Fibroblast of the aortic adventitia (primary cell): ENCODE data around the gene TEX29. TPM values are rescaled to one million over a fixed set of nuclear protein-coding genes. Genes with fewer than 3 reads are reported as not detected.

ENCODE experiments used
- DNase-seq: peaks from one replicate; pipeline ENCODE4 v3.0.0-alpha.2; 2010; ENCODE audit warnings: low read depth
- H3K4me3 ChIP-seq: 2 replicates; pipeline ENCODE4 v1.5.1; 2011; ENCODE audit warnings: low read depth, mild to moderate bottlenecking, control low read depth, low read length, moderate library complexity
- total RNA-seq: library from RNA; depleted of rRNA; stranded (reverse); fragments of >200 nt; gene quantifications from 2 replicates; pipeline ENCODE4 v1.2.3, GENCODE V29; 2012; ENCODE audit warnings: low replicate concordance
- TF ChIP-seq, protein P1 (sequence below): IDR thresholded peaks from 2 replicates; pipeline ENCODE4 v1.5.1; 2011; ENCODE audit warnings: mild to moderate bottlenecking, low read length, control low read depth, inconsistent platforms; ENCODE audit not compliant: insufficient read depth

Gene TEX29
- total RNA-seq, 1 donor, result not detected

DNA sequence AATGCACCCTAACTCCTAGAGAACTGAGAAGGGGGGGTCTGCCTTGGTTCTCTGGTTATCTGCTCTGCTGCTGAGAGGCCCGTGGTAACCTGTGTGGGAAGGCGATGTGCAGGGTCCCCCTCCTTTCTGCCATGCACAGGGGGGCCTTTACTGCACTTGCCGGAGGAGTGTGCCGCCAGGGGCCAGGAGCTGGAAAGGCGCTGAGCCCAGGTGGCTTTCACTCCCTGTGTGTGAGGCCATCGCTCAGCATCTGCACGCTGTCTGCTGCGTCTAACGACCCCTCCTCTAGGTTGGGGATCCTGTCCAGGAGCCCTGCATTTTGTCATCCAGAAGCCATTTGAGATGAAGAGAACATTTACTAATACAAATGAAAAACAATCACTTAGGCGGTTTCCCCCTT, 37.0 kb upstream of the TEX29 start:
- TF ChIP-seq, protein P1, sequence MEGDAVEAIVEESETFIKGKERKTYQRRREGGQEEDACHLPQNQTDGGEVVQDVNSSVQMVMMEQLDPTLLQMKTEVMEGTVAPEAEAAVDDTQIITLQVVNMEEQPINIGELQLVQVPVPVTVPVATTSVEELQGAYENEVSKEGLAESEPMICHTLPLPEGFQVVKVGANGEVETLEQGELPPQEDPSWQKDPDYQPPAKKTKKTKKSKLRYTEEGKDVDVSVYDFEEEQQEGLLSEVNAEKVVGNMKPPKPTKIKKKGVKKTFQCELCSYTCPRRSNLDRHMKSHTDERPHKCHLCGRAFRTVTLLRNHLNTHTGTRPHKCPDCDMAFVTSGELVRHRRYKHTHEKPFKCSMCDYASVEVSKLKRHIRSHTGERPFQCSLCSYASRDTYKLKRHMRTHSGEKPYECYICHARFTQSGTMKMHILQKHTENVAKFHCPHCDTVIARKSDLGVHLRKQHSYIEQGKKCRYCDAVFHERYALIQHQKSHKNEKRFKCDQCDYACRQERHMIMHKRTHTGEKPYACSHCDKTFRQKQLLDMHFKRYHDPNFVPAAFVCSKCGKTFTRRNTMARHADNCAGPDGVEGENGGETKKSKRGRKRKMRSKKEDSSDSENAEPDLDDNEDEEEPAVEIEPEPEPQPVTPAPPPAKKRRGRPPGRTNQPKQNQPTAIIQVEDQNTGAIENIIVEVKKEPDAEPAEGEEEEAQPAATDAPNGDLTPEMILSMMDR, result no peak
- no peak for DNase-seq
- H3K4me3 ChIP-seq, result no peak overlapping the region

DNA sequence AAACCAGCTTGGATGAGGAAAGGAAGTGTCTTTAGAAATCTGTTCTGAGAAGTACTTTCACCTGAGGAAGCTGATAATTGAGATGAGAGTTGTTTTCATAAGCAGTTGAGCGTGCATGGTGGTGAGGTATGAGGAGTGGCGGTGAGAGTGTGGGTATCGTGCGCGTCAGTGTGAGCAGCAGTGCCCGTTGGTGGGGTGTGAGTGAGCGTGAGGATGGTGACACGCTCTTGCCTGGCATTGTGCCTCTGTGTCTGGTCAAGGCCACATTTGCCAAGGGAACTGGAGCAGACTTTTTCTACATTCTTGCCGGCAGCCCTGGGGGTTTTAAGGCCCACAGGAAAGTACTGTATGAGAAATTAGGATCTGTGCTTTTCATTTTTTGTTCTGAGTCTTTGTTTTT, 36.5 kb upstream of the TEX29 start:
- no peak overlapping the region for H3K4me3 ChIP-seq
- TF ChIP-seq, protein P1, result no peak
- no peak for DNase-seq

DNA sequence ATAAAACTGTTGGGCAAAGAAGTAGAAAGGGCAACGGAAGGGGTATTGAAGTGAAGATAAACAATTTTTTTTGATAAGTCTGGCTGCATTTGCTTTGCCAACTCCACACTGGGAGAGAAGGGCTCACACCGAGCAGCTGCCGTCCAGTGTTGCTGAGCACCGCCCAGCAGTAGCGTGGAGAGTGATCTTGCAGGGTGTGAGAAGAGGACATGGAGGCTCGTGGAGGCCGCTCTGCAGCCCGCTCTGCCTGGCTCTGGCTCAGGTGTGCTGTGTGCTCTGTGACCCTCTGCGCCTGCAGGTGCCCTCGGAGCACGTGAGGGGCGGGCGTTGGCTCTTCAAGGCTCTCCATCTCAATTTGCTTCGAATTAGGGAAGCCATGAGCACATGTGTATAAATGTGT, 35.9 kb upstream of the TEX29 start:
- TF ChIP-seq, protein P1, result no peak
- H3K4me3 ChIP-seq, result no peak overlapping the region

DNA sequence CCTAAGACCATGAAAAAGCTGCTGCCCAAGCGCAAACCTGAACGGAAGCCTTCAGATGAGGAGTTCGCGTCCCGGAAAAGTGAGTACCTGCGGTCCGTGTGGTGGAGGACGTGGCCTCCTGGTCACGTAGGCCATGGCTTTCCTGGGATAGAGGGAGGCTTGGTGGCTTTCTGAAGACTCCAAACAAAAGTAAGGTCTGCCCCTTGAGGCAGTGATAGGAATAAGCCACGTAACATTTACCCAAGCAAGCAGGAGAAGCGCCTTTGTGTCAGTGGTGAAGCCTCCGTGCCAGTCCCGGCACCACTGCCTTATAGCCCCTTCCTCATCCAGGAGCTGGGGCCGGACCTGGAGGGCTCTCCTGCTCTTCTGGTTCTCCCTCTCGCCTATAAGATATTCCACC, 34.3 kb upstream of the TEX29 start:
- H3K4me3 ChIP-seq, result no peak overlapping the region
- TF ChIP-seq, protein P1, result no peak
- DNase-seq, result no peak

More for the DNA sequence above, 35.9 kb upstream of the TEX29 start:
- DNase-seq, result no peak

DNA sequence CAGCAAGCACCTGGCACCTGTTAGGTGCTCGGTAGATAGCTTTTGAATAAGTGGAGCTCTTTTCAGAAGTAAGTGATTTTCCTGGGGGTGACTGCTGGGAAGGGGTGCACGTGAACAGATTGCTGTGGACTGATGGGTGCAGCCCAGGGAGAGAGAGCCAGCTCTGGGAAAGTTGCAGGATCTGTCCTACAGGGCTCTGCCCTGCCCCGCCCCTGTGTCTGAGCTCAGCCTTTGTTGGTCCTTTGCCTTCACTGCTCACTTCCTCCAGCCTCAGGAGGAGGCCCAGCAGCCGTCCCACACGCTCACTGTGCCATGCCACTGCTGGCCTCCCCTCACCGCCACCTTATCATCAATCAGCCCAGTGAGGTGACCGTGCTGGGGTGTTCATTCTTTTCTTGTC, 33.7 kb upstream of the TEX29 start:
- TF ChIP-seq, protein P1, result no peak
- no peak for DNase-seq
- no peak overlapping the region for H3K4me3 ChIP-seq

DNA sequence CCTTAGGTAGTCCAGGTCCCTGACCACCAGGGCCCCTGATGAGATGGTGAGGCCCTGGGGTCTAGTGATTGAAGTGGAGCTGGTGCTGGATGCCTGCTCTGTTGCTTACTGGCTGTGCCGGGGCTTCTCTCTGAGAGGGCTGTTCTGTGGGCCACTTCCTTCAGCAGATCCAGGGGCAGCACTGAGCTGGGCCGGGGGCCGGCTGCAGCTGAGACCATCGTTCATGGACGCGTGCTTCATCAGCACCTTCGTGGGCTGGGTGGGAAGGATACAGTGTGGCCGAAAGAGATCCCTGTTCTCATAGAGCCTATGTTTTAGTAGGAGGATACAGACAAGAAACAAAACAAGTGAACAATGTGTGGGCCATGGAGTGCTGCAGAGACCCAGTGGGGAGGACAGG, 33.2 kb upstream of the TEX29 start:
- no peak overlapping the region for H3K4me3 ChIP-seq
- TF ChIP-seq, protein P1, result no peak
- DNase-seq, result no peak

DNA sequence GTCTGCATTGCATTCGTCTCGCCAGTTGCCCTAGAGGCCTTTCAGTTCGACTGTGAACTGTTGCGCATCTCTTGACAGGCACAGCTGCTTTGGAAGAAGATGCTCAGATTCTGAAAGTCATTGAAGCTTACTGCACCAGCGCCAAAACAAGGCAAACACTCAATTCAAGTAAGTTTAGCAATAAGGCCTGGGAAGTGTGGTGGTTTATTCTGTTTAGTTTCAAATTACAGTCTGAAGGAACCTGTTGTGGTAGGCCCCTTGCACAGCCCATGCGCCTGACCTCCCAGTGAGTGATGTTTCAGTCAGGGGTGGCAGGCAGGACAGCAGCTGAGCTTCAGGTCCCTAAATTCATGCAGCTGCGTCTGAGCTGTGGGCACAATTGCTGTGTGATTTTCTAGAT, 32.2 kb upstream of the TEX29 start:
- no peak for DNase-seq
- no peak overlapping the region for H3K4me3 ChIP-seq
- TF ChIP-seq, protein P1, result no peak
